Keratinocyte (primary cell): ENCODE results near the gene ZNF396.

Source experiments
- EZH2 ChIP-seq: IDR thresholded peaks from one replicate; pipeline ENCODE4 v1.6.1; 2012; ENCODE audit warnings: inconsistent platforms, mild to moderate bottlenecking, low read length, moderate library complexity
- TF ChIP-seq, protein P1 (sequence below), 3 experiments: IDR thresholded peaks in 1 of 3; conservative IDR thresholded peaks in 1 of 3; optimal IDR thresholded peaks in 1 of 3; 2 replicates in 2 of 3; 3 replicates in 1 of 3; pipeline versions ENCODE3 to v1.5.1; 2011; ENCODE audit warnings: low read length in 3 of 3, mild to moderate bottlenecking in 3 of 3, moderate library complexity in 2 of 3, control low read depth in 1 of 3, inconsistent platforms in 1 of 3; ENCODE audit not compliant: insufficient read depth in 2 of 3; ENCODE audit errors: extremely low read depth in 1 of 3

GRCh38 chr18:35337286-35337685 is 39.9 kb downstream of the ZNF396 start:
- no peak for TF ChIP-seq EZH2
- TF ChIP-seq, protein P1, sequence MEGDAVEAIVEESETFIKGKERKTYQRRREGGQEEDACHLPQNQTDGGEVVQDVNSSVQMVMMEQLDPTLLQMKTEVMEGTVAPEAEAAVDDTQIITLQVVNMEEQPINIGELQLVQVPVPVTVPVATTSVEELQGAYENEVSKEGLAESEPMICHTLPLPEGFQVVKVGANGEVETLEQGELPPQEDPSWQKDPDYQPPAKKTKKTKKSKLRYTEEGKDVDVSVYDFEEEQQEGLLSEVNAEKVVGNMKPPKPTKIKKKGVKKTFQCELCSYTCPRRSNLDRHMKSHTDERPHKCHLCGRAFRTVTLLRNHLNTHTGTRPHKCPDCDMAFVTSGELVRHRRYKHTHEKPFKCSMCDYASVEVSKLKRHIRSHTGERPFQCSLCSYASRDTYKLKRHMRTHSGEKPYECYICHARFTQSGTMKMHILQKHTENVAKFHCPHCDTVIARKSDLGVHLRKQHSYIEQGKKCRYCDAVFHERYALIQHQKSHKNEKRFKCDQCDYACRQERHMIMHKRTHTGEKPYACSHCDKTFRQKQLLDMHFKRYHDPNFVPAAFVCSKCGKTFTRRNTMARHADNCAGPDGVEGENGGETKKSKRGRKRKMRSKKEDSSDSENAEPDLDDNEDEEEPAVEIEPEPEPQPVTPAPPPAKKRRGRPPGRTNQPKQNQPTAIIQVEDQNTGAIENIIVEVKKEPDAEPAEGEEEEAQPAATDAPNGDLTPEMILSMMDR (optimal IDR thresholded peaks at IDR 0.05 in 1 of 3, IDR thresholded peaks at IDR 0.05 in 1 of 3, conservative IDR thresholded peaks at IDR 0.05 in 1 of 3; ENCODE audit: extremely low read depth in 1 of 3, insufficient read depth in 2 of 3, low read length in 3 of 3) = no peak
